SK-N-SH (cell line): Measurements from ENCODE around the gene SPG7. TPM values are rescaled to one million over a fixed set of nuclear protein-coding genes. Genes with fewer than 3 reads are reported as not detected.

Source experiments
- CTCF ChIA-PET: fragments of 300-600, 350-600 bp; formaldehyde crosslinking; extraction: SDS; loops from one replicate; lab custom pipeline; 2021; lab: Yijun Ruan, JAX
- POLR2A ChIA-PET: fragments of 350-600 bp; sonication (Branson Sonifier 250); formaldehyde crosslinking; extraction: SDS; loops from one replicate; lab custom pipeline; 2020; ENCODE audit warnings: antibody characterized with exemption, inconsistent platforms; lab: Yijun Ruan, JAX
- DNase-seq: peaks from one replicate; pipeline ENCODE4 v3.0.0; 2012
- H2AFZ ChIP-seq: fragments of 200-600 bp; sonication (generic); 2 replicates; pipeline ENCODE4 v1.8.1; 2016; ENCODE audit warnings: antibody characterized with exemption, mild to moderate bottlenecking, low read depth
- H3F3A ChIP-seq: fragments of 200-600 bp; sonication (generic); replicated peaks from 2 replicates; pipeline ENCODE3; 2016; ENCODE audit warnings: antibody characterized with exemption, mild to moderate bottlenecking; ENCODE audit not compliant: insufficient read depth
- H3K27ac ChIP-seq, 2 experiments: fragments of 200-500 bp in 1 of 2; fragments of 200-600 bp in 1 of 2; sonication (Bioruptor generic) in 1 of 2; sonication (generic), shearing (Covaris generic) in 1 of 2; 2 replicates each; pipeline versions ENCODE4 v1.5.1 to v1.6.1; 2014 to 2016; ENCODE audit warnings: low read depth in 2 of 2, inconsistent platforms in 1 of 2, low read length in 1 of 2, mild to moderate bottlenecking in 1 of 2, mixed read lengths in 1 of 2
- H3K27me3 ChIP-seq: fragments of 200-600 bp; sonication (generic), shearing (Covaris generic); 2 replicates; pipeline ENCODE4 v1.6.1; 2016; ENCODE audit warnings: mixed run types; ENCODE audit not compliant: insufficient read depth
- H3K36me3 ChIP-seq, 2 experiments: fragments of 200-500 bp in 1 of 2; fragments of 200-600 bp in 1 of 2; sonication (Bioruptor generic) in 1 of 2; sonication (generic) in 1 of 2; replicated peaks in 1 of 2; 2 replicates each; pipeline versions ENCODE3 to v1.5.1; 2014 to 2016; ENCODE audit warnings: low read length in 1 of 2, mild to moderate bottlenecking in 1 of 2; ENCODE audit not compliant: insufficient read depth in 2 of 2, control insufficient read depth in 1 of 2
- H3K4me1 ChIP-seq, 2 experiments: fragments of 200-500 bp in 1 of 2; fragments of 200-600 bp in 1 of 2; sonication (Bioruptor generic) in 1 of 2; sonication (generic), shearing (Covaris generic) in 1 of 2; 2 replicates each; pipeline versions ENCODE4 v1.5.1 to v1.6.1; 2014 to 2016; ENCODE audit warnings: low read depth in 1 of 2, low read length in 1 of 2, mixed run types in 1 of 2; ENCODE audit not compliant: insufficient read depth in 2 of 2, control insufficient read depth in 1 of 2
- H3K4me2 ChIP-seq: fragments of 200-600 bp; sonication (generic), shearing (Covaris generic); 2 replicates; pipeline ENCODE4 v1.6.1; 2017; ENCODE audit warnings: mixed run types
- H3K4me3 ChIP-seq, 2 experiments: fragments of 200-500 bp in 1 of 2; fragments of 200-600 bp in 1 of 2; sonication (Bioruptor generic) in 1 of 2; sonication (generic), shearing (Covaris generic) in 1 of 2; 2 replicates each; pipeline versions ENCODE4 v1.5.1 to v1.8.1; 2014 to 2016; ENCODE audit warnings: low read depth in 2 of 2, inconsistent platforms in 1 of 2, low read length in 1 of 2, mild to moderate bottlenecking in 1 of 2, mixed read lengths in 1 of 2, moderate library complexity in 1 of 2
- H3K79me2 ChIP-seq: fragments of 200-600 bp; sonication (generic); 2 replicates; pipeline ENCODE4 v1.8.1; 2017; ENCODE audit warnings: mild to moderate bottlenecking; ENCODE audit not compliant: insufficient read depth
- H3K9ac ChIP-seq: fragments of 200-600 bp; sonication (generic); 2 replicates; pipeline ENCODE4 v1.6.1; 2017; ENCODE audit warnings: mixed run types
- H3K9me2 ChIP-seq: fragments of 200-600 bp; sonication (generic); 2 replicates; pipeline ENCODE4 v1.6.1; 2017; ENCODE audit warnings: mixed run types
- H3K9me3 ChIP-seq: fragments of 200-600 bp; sonication (generic); 2 replicates; pipeline ENCODE4 v1.6.1; 2017; ENCODE audit warnings: mixed run types, mild to moderate bottlenecking, moderate library complexity
- H4K20me1 ChIP-seq: fragments of 200-600 bp; sonication (generic); 2 replicates; pipeline ENCODE4 v1.6.1; 2017; ENCODE audit warnings: mild to moderate bottlenecking, mixed run types; ENCODE audit not compliant: insufficient read depth
- ELF1 ChIP-seq: IDR thresholded peaks from 2 replicates; pipeline ENCODE4 v1.4.0; 2012
- FOSL2 ChIP-seq: IDR thresholded peaks from 2 replicates; pipeline ENCODE4 v1.4.0; 2012; ENCODE audit warnings: low read depth, mild to moderate bottlenecking, moderate library complexity, borderline replicate concordance
- GABPA ChIP-seq: IDR thresholded peaks from 2 replicates; pipeline ENCODE4 v1.4.0; 2012; ENCODE audit warnings: low read depth, mild to moderate bottlenecking
- GATA2 ChIP-seq: sonication (generic); formaldehyde crosslinking; IDR thresholded peaks from 2 replicates; pipeline ENCODE4 v1.5.0; 2020; ENCODE audit warnings: mild to moderate bottlenecking, missing genetic modification reagents
- IRF3 ChIP-seq: fragments of 150-350 bp; IDR thresholded peaks from 2 replicates; pipeline ENCODE4 v1.6.1; 2016; ENCODE audit warnings: mild to moderate bottlenecking, low read depth, low read length
- MAX ChIP-seq: IDR thresholded peaks from 2 replicates; pipeline ENCODE4 v1.4.0; 2012; ENCODE audit warnings: low read depth
- NRF1 ChIP-seq: IDR thresholded peaks from 2 replicates; pipeline ENCODE4 v1.6.1; 2012; ENCODE audit warnings: low read depth, mild to moderate bottlenecking, low read length
- POLR2AphosphoS5 ChIP-seq: IDR thresholded peaks from 2 replicates; pipeline ENCODE4 v1.6.1; 2012; ENCODE audit warnings: low read depth, low read length
- RAD21 ChIP-seq: IDR thresholded peaks from 2 replicates; pipeline ENCODE4 v1.6.1; 2012; ENCODE audit warnings: mild to moderate bottlenecking, low read length
- RXRA ChIP-seq: IDR thresholded peaks from 2 replicates; pipeline ENCODE4 v1.4.0; 2012; ENCODE audit warnings: low read depth, mild to moderate bottlenecking, borderline replicate concordance
- SIN3A ChIP-seq: IDR thresholded peaks from 2 replicates; pipeline ENCODE4 v1.6.1; 2012; ENCODE audit warnings: low read depth, mild to moderate bottlenecking, low read length, moderate library complexity, borderline replicate concordance
- SMC3 ChIP-seq: IDR thresholded peaks from 2 replicates; pipeline ENCODE4 v1.6.1; 2012; ENCODE audit warnings: low read depth, low read length, improper control_type of control experiment
- TAF1 ChIP-seq: IDR thresholded peaks from 2 replicates; pipeline ENCODE4 v1.6.1; 2012; ENCODE audit warnings: low read depth, mild to moderate bottlenecking, low read length, moderate library complexity, borderline replicate concordance
- TEAD4 ChIP-seq: IDR thresholded peaks from 2 replicates; pipeline ENCODE4 v1.4.0; 2012; ENCODE audit warnings: mild to moderate bottlenecking, borderline replicate concordance; ENCODE audit not compliant: insufficient read depth
- USF1 ChIP-seq: IDR thresholded peaks from 2 replicates; pipeline ENCODE4 v1.4.0; 2012; ENCODE audit warnings: low read depth, borderline replicate concordance
- USF2 ChIP-seq: fragments of 150-350 bp; IDR thresholded peaks from 2 replicates; pipeline ENCODE4 v1.6.1; 2017; ENCODE audit warnings: antibody characterized with exemption, low read length, low read depth, borderline replicate concordance
- YY1 ChIP-seq: IDR thresholded peaks from 2 replicates; pipeline ENCODE4 v1.4.0; 2012; ENCODE audit warnings: low read depth, mild to moderate bottlenecking
- ZBTB33 ChIP-seq: IDR thresholded peaks from 2 replicates; pipeline ENCODE4 v1.4.0; 2012; ENCODE audit warnings: low read depth, borderline replicate concordance
- WGBS: methylation state at CpG from one replicate; pipeline ENCODE4 v1.1.6; 2017; ENCODE audit warnings: low lambda C conversion rate; 5-methylcytosine and 5-hydroxymethylcytosine counted together
- polyA plus RNA-seq, 3 experiments: library from polyadenylated mRNA; depleted of rRNA; stranded (reverse); fragments of >200 nt; gene quantifications; 2 replicates each; pipeline ENCODE4 v1.2.3, GENCODE V29; 2012

Gene SPG7
- polyA plus RNA-seq, 1 of the 3 experiments (the other 2 are of a cell fraction), result 100 TPM

- DNase-seq, result no peak
- 77% methylated on average over 4 of the region's 4 CpGs for WGBS
- CTCF ChIA-PET, result interaction anchor here (1.1 kb wide), 1 partner anchor 15 kb away, joined by 3 read pairs; no protein-coding TSS in a partner anchor
- Histone ChIP-seq H3F3A (peaks cover 8% of the 10 kb centered on the region), H3K4me1 (peaks cover 13 to 17% of the 10 kb centered on the region in 2 experiments; a peak in 3 of 4 replicates), H3K27ac (no peak overlapping the region), H3K4me2 (no peak overlapping the region), H3K79me2 (peaks cover 87% of the 10 kb centered on the region), H3K9me2 (no peaks in the 10 kb centered on the region), H3K9ac (no peak overlapping the region), H3K4me3 (no peak overlapping the region), H4K20me1 (peaks cover 83% of the 10 kb centered on the region), H2AFZ (no peak overlapping the region), H3K9me3 (no peaks in the 10 kb centered on the region), H3K36me3 (peaks cover 0 to 10% of the 10 kb centered on the region in 2 experiments), H3K27me3 (no peaks in the 10 kb centered on the region)
- no peak for TF ChIP-seq RXRA
- TF ChIP-seq MAX, result no peak
- TF ChIP-seq TEAD4, result no peak
- TF ChIP-seq USF2, result no peak
- no peak for TF ChIP-seq TAF1
- POLR2A ChIA-PET, result no interaction called here
Observed at GRCh38 chr16:89485701-89486246, 22.4 kb upstream of the SPG7 start.

GRCh38 chr16:89489040-89489897, 18.9 kb upstream of the SPG7 start:
- Histone ChIP-seq H3K36me3 (peaks cover 0 to 6% of the 10 kb centered on the region in 2 experiments), H3K27me3 (no peaks in the 10 kb centered on the region), H3K4me3 (peak overlapping the region; percentile 62 to 63), H4K20me1 (peaks cover 48% of the 10 kb centered on the region), H3K4me1 (peaks cover 18 to 24% of the 10 kb centered on the region in 2 experiments), H3K4me2 (peak overlapping the region; percentile 81), H3F3A (peaks cover 12% of the 10 kb centered on the region), H3K79me2 (peaks cover 79% of the 10 kb centered on the region), H3K9me2 (no peaks in the 10 kb centered on the region), H3K9me3 (no peaks in the 10 kb centered on the region), H2AFZ (no peak overlapping the region), H3K27ac (peak overlapping the region; percentile 60 to 68), H3K9ac (peak overlapping the region; percentile 73; the same call in 1 of the 2 replicates)
- peak; percentile 85 for DNase-seq
- POLR2A ChIA-PET, result no interaction called here
- WGBS, result under 1% methylated on average over 37 of the region's 71 CpGs
- CTCF ChIA-PET, result interaction anchor here (0.8 to 1.8 kb wide), 4 partner anchors 12 to 78 kb away, joined by 3 to 5 read pairs (median 4); no protein-coding TSS in a partner anchor
- TF ChIP-seq YY1 (no peak), ZBTB33 (no peak), FOSL2 (no peak), TAF1 (peak; percentile 44; the same call in 1 of the 2 replicates), MAX (peak; percentile 67; the same call in 1 of the 2 replicates), SIN3A (peak; percentile 66; the same call in 1 of the 2 replicates), RXRA (no peak), RAD21 (peak; percentile 15; the same call in 1 of the 2 replicates), GATA2 (no peak), SMC3 (no peak), ELF1 (no peak), TEAD4 (no peak), USF1 (no peak), GABPA (no peak), IRF3 (no peak), POLR2AphosphoS5 (no peak), NRF1 (peak; percentile 56; the same call in 1 of the 2 replicates)
